ENCODE measurements around the gene EPHB3. TPM values are rescaled to one million over a fixed set of nuclear protein-coding genes. Genes with fewer than 3 reads are reported as not detected.

EPHB3 gene
- total and polyA plus RNA-seq, 2 of the 4 experiments (the other 2 are of a cell fraction), result 0.72 to 2.9 TPM

- 0% methylated on average over 1 of the region's 7 CpGs; no CpG with 5 or more reads in 1 of the 2 experiments for WGBS, 2 experiments (ENCODE audit: extremely low coverage in 2 of 2, insufficient read length in 1 of 2)
- Histone ChIP-seq H2BK15ac (ENCODE audit: low read depth, low read length) (no peak overlapping the region), H4K91ac (ENCODE audit: insufficient read depth, low read depth, low read length) (no peak overlapping the region), H4K5ac (ENCODE audit: low read depth, low read length) (no peak overlapping the region), H4K20me1 (ENCODE audit: insufficient read depth, low read length) (no peaks in the 10 kb centered on the region), H2AFZ (replicated peaks; ENCODE audit: low read length, poor library complexity) (no peak overlapping the region), H3K4me1 (ENCODE audit: control insufficient read depth, insufficient read depth, low read length) (peaks cover 3% of the 10 kb centered on the region; the same call in 1 of the 2 replicates), H3K9me1 (ENCODE audit: insufficient read depth, low read length) (no peaks in the 10 kb centered on the region), H3K27ac (ENCODE audit: insufficient read depth, low read length) (no peak overlapping the region), H3K23ac (ENCODE audit: low read depth, low read length) (no peak overlapping the region), H2AK5ac (ENCODE audit: low read depth, low read length) (no peak overlapping the region), H3K4me2 (ENCODE audit: low read depth, low read length) (peak overlapping the region; percentile 27; the same call in 1 of the 2 replicates), H2BK120ac (ENCODE audit: low read depth, low read length) (no peak overlapping the region), H2AK9ac (replicated peaks; ENCODE audit: low read depth, low read length, poor library complexity) (no peak overlapping the region), H3K79me1 (ENCODE audit: low read depth in 1 of 2, low read length in 2 of 2) (no peaks in the 10 kb centered on the region), H3K36me3 (ENCODE audit: control insufficient read depth, insufficient read depth, low read length) (no peaks in the 10 kb centered on the region), H3K14ac (replicated peaks; ENCODE audit: low read depth, low read length) (no peak overlapping the region), H3K18ac (ENCODE audit: low read depth, low read length) (no peak overlapping the region), H3K27me3 (ENCODE audit: control insufficient read depth, insufficient read depth, low read length) (peaks cover 43% of the 10 kb centered on the region), H3K9me3 (ENCODE audit: control insufficient read depth, insufficient read depth, low read length) (no peaks in the 10 kb centered on the region), H2BK20ac (ENCODE audit: low read depth, low read length) (no peak overlapping the region), H3K56ac (ENCODE audit: extremely low read depth, insufficient read depth, low read length) (no peak overlapping the region), H3K4ac (ENCODE audit: low read depth, low read length) (no peak overlapping the region), H3K9ac (ENCODE audit: low read depth, low read length) (no peak overlapping the region), H2BK5ac (ENCODE audit: low read depth, low read length, poor library complexity, severe bottlenecking) (no peak overlapping the region), H4K8ac (ENCODE audit: low read depth in 2 of 2, low read length in 2 of 2) (no peak overlapping the region), H3K4me3 (ENCODE audit: insufficient read depth, low read depth, low read length) (no peak overlapping the region)
- ATAC-seq (ENCODE audit: low read depth) (peak; percentile 77), DNase-seq (peak; percentile 67)
- TF ChIP-seq FOS (IDR thresholded peaks at IDR 0.05; ENCODE audit: low read depth, low read length) (0 out of 2 replicates have a peak, but pooled peaks have one; percentile 23), SMC3 (IDR thresholded peaks at IDR 0.05; ENCODE audit: low read depth, low read length) (no peak)
- ChIA-PET POLR2A (ENCODE audit: unreplicated experiment) (no interaction called here), CTCF (interaction anchor here (1.0 to 2.9 kb wide), 2 partner anchors 10 to 153 kb away, joined by 3 to 9 read pairs; no protein-coding TSS in a partner anchor)
- dilution Hi-C loops (cut with HindIII; ENCODE audit: low sequenced_read_pairs, unreplicated experiment), result no loop called here
- BruUV-seq (replicated peaks), result no TSS peak
- in situ Hi-C loops (cut with MboI; ENCODE audit: low sequenced_read_pairs), result no loop called here
- intact Hi-C loops (cut with micrococcal nuclease), result loop anchor here (5.0 kb wide), 1 partner anchor 127 kb away; no protein-coding TSS in a partner anchor
These were observed 37.6 kb upstream of the EPHB3 start for GRCh38 chr3:184523825-184524615.
